HCT116 (cell line): ENCODE data around the gene USP1. TPM values are rescaled to one million over a fixed set of nuclear protein-coding genes. Genes with fewer than 3 reads are reported as not detected.

ENCODE experiments used
- ATAC-seq: fragments of 200-7000 bp; cut with Tn5 transposase; 2 replicates; pipeline ENCODE4 v1.9.1; 2020; ENCODE audit warnings: mild to moderate bottlenecking, moderate library complexity
- BruUV-seq: library from RNA; stranded (reverse); fragments of 400-500 nt; replicated peaks from 2 replicates; lab custom pipeline; 2021; lab: Mats Ljungman, UMichigan
- CTCF ChIA-PET: fragments of 300-600 bp; sonication (Branson Sonifier 250); formaldehyde crosslinking; loops from one replicate; lab custom pipeline; 2021; ENCODE audit warnings: antibody characterized with exemption; lab: Charles Lee
- POLR2A ChIA-PET: fragments of 300-600, 350-600 bp; sonication (Branson Sonifier 250); formaldehyde crosslinking; loops from one replicate; lab custom pipeline; 2021; ENCODE audit warnings: antibody characterized with exemption; lab: Charles Lee
- RAD21 ChIA-PET, 2 experiments: fragments of 300-600 bp; sonication (Branson Sonifier 250); formaldehyde crosslinking; loops; one replicate each; lab custom pipeline; 2023; ENCODE audit warnings: low total read pairs in 2 of 2; ENCODE audit not compliant: uncharacterized antibody in 2 of 2, unreplicated experiment in 2 of 2, low non-redundant PET in 1 of 2; lab: Charles Lee
- DNase-seq: peaks from one replicate; pipeline ENCODE4 v3.0.0-alpha.2; 2010; ENCODE audit warnings: low read depth, low spot score
- H2AFZ ChIP-seq: fragments of 200-600 bp; shearing (Covaris generic), sonication (generic); 2 replicates; pipeline ENCODE4 v1.6.1; 2017; ENCODE audit warnings: low read depth, mixed run types, mixed read lengths, antibody characterized with exemption, low read length; ENCODE audit not compliant: poor library complexity, severe bottlenecking
- H3K27ac ChIP-seq: 2 replicates; pipeline ENCODE4 v1.5.1; 2012; ENCODE audit warnings: low read depth, low read length
- H3K27me3 ChIP-seq: fragments of 200-600 bp; sonication (generic); 2 replicates; pipeline ENCODE4 v1.6.1; 2016; ENCODE audit warnings: mixed run types, low read length, mixed read lengths; ENCODE audit not compliant: insufficient read depth
- H3K36me3 ChIP-seq, 2 experiments: fragments of 200-500 bp in 1 of 2; fragments of 200-600 bp in 1 of 2; sonication (Bioruptor generic) in 1 of 2; sonication (generic) in 1 of 2; 2 replicates each; pipeline versions ENCODE4 v1.5.1 to v1.6.1; 2014 to 2016; ENCODE audit warnings: low read length in 2 of 2, inconsistent platforms in 1 of 2, mixed read lengths in 1 of 2, mixed run types in 1 of 2; ENCODE audit not compliant: insufficient read depth in 2 of 2, control insufficient read depth in 1 of 2
- H3K4me1 ChIP-seq, 2 experiments: fragments of 200-600 bp in 1 of 2; sonication (generic) in 1 of 2; 2 replicates each; pipeline versions ENCODE4 v1.5.1 to v1.6.1; 2012 to 2017; ENCODE audit warnings: low read length in 2 of 2, inconsistent platforms in 1 of 2, mild to moderate bottlenecking in 1 of 2, mixed read lengths in 1 of 2, mixed run types in 1 of 2, moderate library complexity in 1 of 2; ENCODE audit not compliant: insufficient read depth in 2 of 2, control insufficient read depth in 1 of 2
- H3K4me2 ChIP-seq: fragments of 200-600 bp; sonication (generic); 2 replicates; pipeline ENCODE4 v1.6.1; 2017; ENCODE audit warnings: mixed run types, low read length, mixed read lengths
- H3K4me3 ChIP-seq, 2 experiments: fragments of 200-600 bp in 1 of 2; sonication (generic) in 1 of 2; replicated peaks in 1 of 2; 2 replicates each; pipeline ENCODE4 v1.5.1; 2011 to 2016; ENCODE audit warnings: low read length in 2 of 2, control low read depth in 1 of 2, low read depth in 1 of 2, mild to moderate bottlenecking in 1 of 2, mixed read lengths in 1 of 2, mixed run types in 1 of 2
- H3K79me2 ChIP-seq: fragments of 200-600 bp; sonication (generic); 2 replicates; pipeline ENCODE4 v1.6.1; 2017; ENCODE audit warnings: mild to moderate bottlenecking, mixed run types, low read length, moderate library complexity, mixed read lengths; ENCODE audit not compliant: insufficient read depth
- H3K9ac ChIP-seq: fragments of 200-600 bp; sonication (generic); 2 replicates; pipeline ENCODE4 v1.6.1; 2016; ENCODE audit warnings: low read length, mixed read lengths
- H3K9me2 ChIP-seq: fragments of 200-600 bp; sonication (generic), shearing (Covaris generic); 2 replicates; pipeline ENCODE4 v1.6.1; 2017; ENCODE audit warnings: mixed run types, mild to moderate bottlenecking, moderate library complexity; ENCODE audit not compliant: insufficient read depth
- H3K9me3 ChIP-seq, 2 experiments: fragments of 200-500 bp in 1 of 2; fragments of 200-600 bp in 1 of 2; sonication (Bioruptor generic) in 1 of 2; sonication (generic) in 1 of 2; 2 replicates each; pipeline ENCODE4 v1.6.1; 2014 to 2017; ENCODE audit warnings: low read length in 2 of 2, mixed read lengths in 2 of 2, inconsistent platforms in 1 of 2, low read depth in 1 of 2, mild to moderate bottlenecking in 1 of 2, mixed run types in 1 of 2, moderate library complexity in 1 of 2; ENCODE audit not compliant: control insufficient read depth in 1 of 2, insufficient read depth in 1 of 2
- H4K20me1 ChIP-seq: fragments of 200-600 bp; sonication (generic), shearing (Covaris generic); 2 replicates; pipeline ENCODE4 v1.6.1; 2017; ENCODE audit warnings: mixed run types, mild to moderate bottlenecking, moderate library complexity; ENCODE audit not compliant: insufficient read depth
- CEBPB ChIP-seq: IDR thresholded peaks from 2 replicates; pipeline ENCODE4 v1.6.1; 2012; ENCODE audit warnings: low read depth
- CTCF ChIP-seq, 3 experiments: fragments of 200-600 bp in 1 of 3; sonication (generic) in 1 of 3; IDR thresholded peaks in 2 of 3; conservative IDR thresholded peaks in 1 of 3; 2 replicates each; pipeline ENCODE4 v1.5.1; 2012 to 2017; ENCODE audit warnings: low read depth in 2 of 3, low read length in 2 of 3, antibody characterized with exemption in 1 of 3, borderline replicate concordance in 1 of 3, control low read depth in 1 of 3, mild to moderate bottlenecking in 1 of 3, mixed read lengths in 1 of 3, mixed run types in 1 of 3, moderate library complexity in 1 of 3; ENCODE audit not compliant: insufficient read depth in 1 of 3
- EGR1 ChIP-seq: IDR thresholded peaks from 2 replicates; pipeline ENCODE4 v1.6.1; 2012; ENCODE audit warnings: low read depth
- ELF1 ChIP-seq: IDR thresholded peaks from 2 replicates; pipeline ENCODE4 v1.6.1; 2012; ENCODE audit warnings: low read depth, borderline replicate concordance
- EZH2 ChIP-seq: fragments of 200-600 bp; sonication (generic); IDR thresholded peaks from 2 replicates; pipeline ENCODE4 v1.6.1; 2017; ENCODE audit warnings: antibody characterized with exemption, mixed run types
- POLR2A ChIP-seq: IDR thresholded peaks from 2 replicates; pipeline ENCODE4 v1.7.0; 2011; ENCODE audit warnings: borderline replicate concordance; ENCODE audit not compliant: insufficient read depth, insufficient read length; ENCODE audit errors: extremely low read depth
- POLR2AphosphoS5 ChIP-seq: IDR thresholded peaks from 2 replicates; pipeline ENCODE4 v1.6.1; 2011; ENCODE audit warnings: mild to moderate bottlenecking, low read depth, low read length, moderate library complexity
- RAD21 ChIP-seq: IDR thresholded peaks from 2 replicates; pipeline ENCODE4 v1.6.1; 2012; ENCODE audit warnings: low read depth, mild to moderate bottlenecking
- SIN3A ChIP-seq: IDR thresholded peaks from 2 replicates; pipeline ENCODE4 v1.6.1; 2012; ENCODE audit warnings: low read depth
- ZFX ChIP-seq: fragments of 450-650 bp; IDR thresholded peaks from 2 replicates; pipeline ENCODE4 v1.6.1; 2017
- intact Hi-C: fragments of 100-400 bp; cut with micrococcal nuclease; formaldehyde crosslinking; loops from 2 replicates; pipeline ENCODE4 v1.10.0; 2022
- total RNA-seq: library from RNA; stranded (reverse); gene quantifications from one replicate; pipeline ENCODE4 v1.2.1, GENCODE V29; 2021; ENCODE audit not compliant: unreplicated experiment

USP1 gene
- total RNA-seq, 1 experiment from 2014 or later = 37.8 TPM

- Histone ChIP-seq H3K36me3 (peaks cover 17 to 34% of the 10 kb centered on the region in 2 experiments), H3K9ac (no peak overlapping the region), H3K79me2 (peaks cover 88% of the 10 kb centered on the region), H4K20me1 (peaks cover 18% of the 10 kb centered on the region; the same call in 1 of the 2 replicates), H3K4me2 (no peak overlapping the region), H3K4me1 (peaks cover 6 to 17% of the 10 kb centered on the region in 2 experiments; a peak in 3 of 4 replicates), H3K9me3 (no peaks in the 10 kb centered on the region), H3K27ac (no peak overlapping the region), H3K4me3 (no peak overlapping the region), H2AFZ (no peak overlapping the region), H3K27me3 (no peaks in the 10 kb centered on the region), H3K9me2 (no peaks in the 10 kb centered on the region)
- intact Hi-C loops = no loop called here
- DNase-seq = no peak
- ChIA-PET RAD21 (no interaction called here), CTCF (interaction anchor here (0.9 kb wide), 1 partner anchor 409 kb away, joined by 4 read pairs; no protein-coding TSS in a partner anchor), POLR2A (no interaction called here)
- no TSS peak for BruUV-seq
- no peak for ATAC-seq
- TF ChIP-seq POLR2AphosphoS5 (no peak), ZFX (no peak), CEBPB (no peak), EZH2 (no peak)
These were observed 3.0 kb downstream of the USP1 start for GRCh38 chr1:62439652-62440371.

- no peak for DNase-seq
- Histone ChIP-seq H4K20me1 (peaks cover 23% of the 10 kb centered on the region; the same call in 1 of the 2 replicates), H3K9me2 (no peaks in the 10 kb centered on the region), H3K79me2 (peaks cover 94% of the 10 kb centered on the region), H3K27ac (no peak overlapping the region), H3K4me1 (no peaks in the 10 kb centered on the region), H2AFZ (no peak overlapping the region), H3K9me3 (no peaks in the 10 kb centered on the region), H3K27me3 (no peaks in the 10 kb centered on the region)
- POLR2A ChIA-PET = interaction anchor here (1.1 kb wide), 1 partner anchor 8 kb away, joined by 4 read pairs; no protein-coding TSS in a partner anchor
- no TSS peak for BruUV-seq
- RAD21 ChIA-PET = no interaction called here
- TF ChIP-seq POLR2AphosphoS5 (no peak), POLR2A (no peak), EGR1 (no peak), SIN3A (no peak), CEBPB (no peak), ELF1 (no peak), RAD21 (no peak), CTCF (IDR thresholded peaks at IDR 0.05 in 2 of 3, conservative IDR thresholded peaks at IDR 0.05 in 1 of 3; ENCODE audit: borderline replicate concordance in 1 of 3, insufficient read depth in 1 of 3, low read depth in 2 of 3, low read length in 2 of 3) (no peak)
- TF ChIP-seq, all 23 proteins: peak for 0
- no peak overlapping the region for H3K4me3 ChIP-seq
- H3K36me3 ChIP-seq = peaks cover 41 to 64% of the 10 kb centered on the region in 2 experiments
- intact Hi-C loops = no loop called here
- CTCF ChIA-PET = no interaction called here
- H3K4me2 ChIP-seq = no peak overlapping the region
- H3K9ac ChIP-seq = no peak overlapping the region
- no peak for ATAC-seq
These were observed 7.9 kb downstream of the USP1 start for GRCh38 chr1:62444701-62445100.
